ENCODE data around the gene PSD4. TPM values are rescaled to one million over a fixed set of nuclear protein-coding genes. Genes with fewer than 3 reads are reported as not detected.

The PSD4 gene
- total RNA-seq, 1 donor from 2014 or later: 1.3 TPM

GRCh38 chr2:113183264-113183663, 9.5 kb downstream of the PSD4 start:
- no peak for DNase-seq (ENCODE audit: extremely low read depth, low read depth, low spot score)

- no peak for DNase-seq (ENCODE audit: extremely low read depth, low read depth, low spot score)
Measured at GRCh38 chr2:113183703-113184102, 9.9 kb downstream of the PSD4 start.

GRCh38 chr2:113184531-113185230, 10.9 kb downstream of the PSD4 start:
- no peak for DNase-seq (ENCODE audit: extremely low read depth, low read depth, low spot score)

GRCh38 chr2:113185664-113186432, 12.1 kb downstream of the PSD4 start:
- DNase-seq (ENCODE audit: extremely low read depth, low read depth, low spot score): no peak

- no peak for DNase-seq (ENCODE audit: extremely low read depth, low read depth, low spot score)
Measured at GRCh38 chr2:113186433-113186796, 12.6 kb downstream of the PSD4 start.

GRCh38 chr2:113187771-113188170, 14.0 kb downstream of the PSD4 start:
- DNase-seq (ENCODE audit: extremely low read depth, low read depth, low spot score): no peak

GRCh38 chr2:113190871-113191270, 17.1 kb downstream of the PSD4 start:
- DNase-seq (ENCODE audit: extremely low read depth, low read depth, low spot score): no peak

GRCh38 chr2:113192459-113193100, 18.8 kb downstream of the PSD4 start:
- no peak for DNase-seq (ENCODE audit: extremely low read depth, low read depth, low spot score)

GRCh38 chr2:113195923-113196501, 22.2 kb downstream of the PSD4 start:
- DNase-seq (ENCODE audit: extremely low read depth, low read depth, low spot score): no peak

- no peak for DNase-seq (ENCODE audit: extremely low read depth, low read depth, low spot score)
Measured at GRCh38 chr2:113196839-113197238, 23.1 kb downstream of the PSD4 start.

- DNase-seq (ENCODE audit: extremely low read depth, low read depth, low spot score): no peak
Measured at GRCh38 chr2:113197347-113198047, 23.7 kb downstream of the PSD4 start.

GRCh38 chr2:113198048-113198789, 24.4 kb downstream of the PSD4 start:
- no peak for DNase-seq (ENCODE audit: extremely low read depth, low read depth, low spot score)

GRCh38 chr2:113198790-113199612, 25.2 kb downstream of the PSD4 start:
- no peak for DNase-seq (ENCODE audit: extremely low read depth, low read depth, low spot score)

- DNase-seq (ENCODE audit: extremely low read depth, low read depth, low spot score): no peak
Measured at GRCh38 chr2:113200236-113200635, 26.5 kb downstream of the PSD4 start.

GRCh38 chr2:113200736-113201490, 27.1 kb downstream of the PSD4 start:
- DNase-seq (ENCODE audit: extremely low read depth, low read depth, low spot score): no peak

- DNase-seq (ENCODE audit: extremely low read depth, low read depth, low spot score): no peak
Measured at GRCh38 chr2:113201496-113202304, 27.9 kb downstream of the PSD4 start.

GRCh38 chr2:113202305-113203216, 28.8 kb downstream of the PSD4 start:
- no peak for DNase-seq (ENCODE audit: extremely low read depth, low read depth, low spot score)
